OCI-LY7 (cell line): Measurements from ENCODE around the gene LAMB3.

Source experiments
- EZH2phosphoT487 ChIP-seq: fragments of 200-600 bp; sonication (generic); IDR thresholded peaks from 2 replicates; pipeline ENCODE4 v1.6.1; 2018; ENCODE audit warnings: low read depth, borderline replicate concordance, mild to moderate bottlenecking, mixed run types, antibody characterized with exemption, low read length, moderate library complexity, mixed read lengths
- TF ChIP-seq, protein P1 (sequence below): fragments of 200-600 bp; sonication (generic); conservative IDR thresholded peaks from 2 replicates; pipeline ENCODE4 v1.5.1; 2014; ENCODE audit warnings: mild to moderate bottlenecking, antibody characterized with exemption, low read length, moderate library complexity, mixed read lengths

DNA sequence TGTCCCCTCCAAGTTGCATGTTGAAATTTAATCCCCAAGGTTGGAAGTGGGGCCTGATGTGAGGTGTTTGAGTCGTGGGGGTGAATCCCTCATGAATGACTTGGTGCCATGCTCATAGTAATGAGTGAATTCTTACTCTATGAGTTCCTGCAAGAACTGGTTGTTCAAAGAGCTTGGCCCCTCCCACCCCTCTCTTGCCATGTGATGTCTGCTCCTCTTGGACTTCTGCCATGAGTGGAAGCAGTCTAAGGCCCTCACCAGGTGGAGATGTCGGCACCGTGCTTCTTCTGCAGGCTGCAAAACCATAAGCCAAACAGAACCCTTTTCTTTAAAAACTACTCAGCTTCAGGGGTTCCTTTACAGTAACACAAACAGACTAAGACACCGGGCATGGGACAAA, 37.3 kb upstream of the LAMB3 start:
- TF ChIP-seq, protein P1, sequence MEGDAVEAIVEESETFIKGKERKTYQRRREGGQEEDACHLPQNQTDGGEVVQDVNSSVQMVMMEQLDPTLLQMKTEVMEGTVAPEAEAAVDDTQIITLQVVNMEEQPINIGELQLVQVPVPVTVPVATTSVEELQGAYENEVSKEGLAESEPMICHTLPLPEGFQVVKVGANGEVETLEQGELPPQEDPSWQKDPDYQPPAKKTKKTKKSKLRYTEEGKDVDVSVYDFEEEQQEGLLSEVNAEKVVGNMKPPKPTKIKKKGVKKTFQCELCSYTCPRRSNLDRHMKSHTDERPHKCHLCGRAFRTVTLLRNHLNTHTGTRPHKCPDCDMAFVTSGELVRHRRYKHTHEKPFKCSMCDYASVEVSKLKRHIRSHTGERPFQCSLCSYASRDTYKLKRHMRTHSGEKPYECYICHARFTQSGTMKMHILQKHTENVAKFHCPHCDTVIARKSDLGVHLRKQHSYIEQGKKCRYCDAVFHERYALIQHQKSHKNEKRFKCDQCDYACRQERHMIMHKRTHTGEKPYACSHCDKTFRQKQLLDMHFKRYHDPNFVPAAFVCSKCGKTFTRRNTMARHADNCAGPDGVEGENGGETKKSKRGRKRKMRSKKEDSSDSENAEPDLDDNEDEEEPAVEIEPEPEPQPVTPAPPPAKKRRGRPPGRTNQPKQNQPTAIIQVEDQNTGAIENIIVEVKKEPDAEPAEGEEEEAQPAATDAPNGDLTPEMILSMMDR = no peak
- no peak for TF ChIP-seq EZH2phosphoT487
